Loucy (cell line): ENCODE results near the gene TBL1XR1.
A peak's percentile ranks its signal among the peaks of the same experiment; 100 is the strongest.

Source experiments
- H2AFZ ChIP-seq: fragments of 200-600 bp; sonication (generic); 2 replicates; pipeline ENCODE4 v1.6.0; 2016; ENCODE audit warnings: antibody characterized with exemption, mild to moderate bottlenecking, low read length, moderate library complexity
- H3F3A ChIP-seq: fragments of 200-600 bp; 2 replicates; pipeline ENCODE4 v1.6.0; 2016; ENCODE audit warnings: antibody characterized with exemption, low read depth, mild to moderate bottlenecking
- H3K27me3 ChIP-seq: fragments of 200-600 bp; sonication (generic); 2 replicates; pipeline ENCODE4 v1.6.1; 2014; ENCODE audit warnings: low read length, mild to moderate bottlenecking; ENCODE audit not compliant: insufficient read depth, poor library complexity, severe bottlenecking
- H3K36me3 ChIP-seq: fragments of 200-600 bp; sonication (generic); 2 replicates; pipeline ENCODE4 v1.6.1; 2016; ENCODE audit warnings: low read length; ENCODE audit not compliant: insufficient read depth
- H3K4me1 ChIP-seq: fragments of 200-600 bp; sonication (generic); 2 replicates; pipeline ENCODE4 v1.5.1; 2014; ENCODE audit warnings: low read length, mild to moderate bottlenecking; ENCODE audit not compliant: insufficient read depth, poor library complexity, severe bottlenecking
- H3K4me2 ChIP-seq: fragments of 200-600 bp; sonication (generic); 2 replicates; pipeline ENCODE4 v1.6.0; 2014; ENCODE audit warnings: antibody characterized with exemption, low read length, low read depth, mild to moderate bottlenecking; ENCODE audit not compliant: poor library complexity, severe bottlenecking
- H3K4me3 ChIP-seq: fragments of 200-600 bp; sonication (generic); 2 replicates; pipeline ENCODE4 v1.5.1; 2014; ENCODE audit warnings: low read length, mild to moderate bottlenecking, mixed read lengths; ENCODE audit not compliant: poor library complexity, severe bottlenecking
- H3K79me2 ChIP-seq: fragments of 200-600 bp; sonication (generic); 2 replicates; pipeline ENCODE4 v1.6.1; 2014; ENCODE audit warnings: low read length; ENCODE audit not compliant: insufficient read depth
- H3K9ac ChIP-seq: fragments of 200-600 bp; sonication (generic); 2 replicates; pipeline ENCODE4 v1.6.0; 2014; ENCODE audit warnings: mild to moderate bottlenecking, low read depth, low read length, moderate library complexity; ENCODE audit not compliant: poor library complexity, severe bottlenecking
- H3K9me2 ChIP-seq: fragments of 200-600 bp; sonication (generic); replicated peaks from 2 replicates; pipeline ENCODE4 v1.6.1; 2016; ENCODE audit warnings: low read depth, low read length, mixed read lengths
- H3K9me3 ChIP-seq: fragments of 200-600 bp; sonication (generic); 2 replicates; pipeline ENCODE4 v1.6.1; 2014; ENCODE audit warnings: mild to moderate bottlenecking, antibody characterized with exemption, low read length, low read depth; ENCODE audit not compliant: insufficient read depth
- H4K20me1 ChIP-seq: fragments of 200-600 bp; sonication (generic); 2 replicates; pipeline ENCODE4 v1.6.0; 2014; ENCODE audit warnings: antibody characterized with exemption, low read length, mild to moderate bottlenecking; ENCODE audit not compliant: insufficient read depth, poor library complexity, severe bottlenecking
- EZH2phosphoT487 ChIP-seq: fragments of 200-600 bp; IDR thresholded peaks from 2 replicates; pipeline ENCODE4 v1.6.1; 2018; ENCODE audit warnings: antibody characterized with exemption, mild to moderate bottlenecking, moderate library complexity, borderline replicate concordance
- TF ChIP-seq, protein P1 (sequence below): fragments of 200-600 bp; sonication (generic); conservative IDR thresholded peaks from 2 replicates; pipeline ENCODE4 v1.5.1; 2014; ENCODE audit warnings: mild to moderate bottlenecking, antibody characterized with exemption, low read length

The TBL1XR1 gene

GRCh38 chr3:176987901-176988650 is 209.2 kb downstream of the TBL1XR1 start:
- no peaks in the 10 kb centered on the region for H3K79me2 ChIP-seq
- no peaks in the 10 kb centered on the region for H3F3A ChIP-seq
- H4K20me1 ChIP-seq, result no peaks in the 10 kb centered on the region
- no peak for TF ChIP-seq EZH2phosphoT487
- TF ChIP-seq, protein P1, sequence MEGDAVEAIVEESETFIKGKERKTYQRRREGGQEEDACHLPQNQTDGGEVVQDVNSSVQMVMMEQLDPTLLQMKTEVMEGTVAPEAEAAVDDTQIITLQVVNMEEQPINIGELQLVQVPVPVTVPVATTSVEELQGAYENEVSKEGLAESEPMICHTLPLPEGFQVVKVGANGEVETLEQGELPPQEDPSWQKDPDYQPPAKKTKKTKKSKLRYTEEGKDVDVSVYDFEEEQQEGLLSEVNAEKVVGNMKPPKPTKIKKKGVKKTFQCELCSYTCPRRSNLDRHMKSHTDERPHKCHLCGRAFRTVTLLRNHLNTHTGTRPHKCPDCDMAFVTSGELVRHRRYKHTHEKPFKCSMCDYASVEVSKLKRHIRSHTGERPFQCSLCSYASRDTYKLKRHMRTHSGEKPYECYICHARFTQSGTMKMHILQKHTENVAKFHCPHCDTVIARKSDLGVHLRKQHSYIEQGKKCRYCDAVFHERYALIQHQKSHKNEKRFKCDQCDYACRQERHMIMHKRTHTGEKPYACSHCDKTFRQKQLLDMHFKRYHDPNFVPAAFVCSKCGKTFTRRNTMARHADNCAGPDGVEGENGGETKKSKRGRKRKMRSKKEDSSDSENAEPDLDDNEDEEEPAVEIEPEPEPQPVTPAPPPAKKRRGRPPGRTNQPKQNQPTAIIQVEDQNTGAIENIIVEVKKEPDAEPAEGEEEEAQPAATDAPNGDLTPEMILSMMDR, result no peak
- no peak overlapping the region for H3K4me2 ChIP-seq
- H3K4me1 ChIP-seq, result no peaks in the 10 kb centered on the region
- no peaks in the 10 kb centered on the region for H3K36me3 ChIP-seq
- H3K9me3 ChIP-seq, result no peaks in the 10 kb centered on the region
- H3K4me3 ChIP-seq, result no peak overlapping the region
- no peaks in the 10 kb centered on the region for H3K27me3 ChIP-seq
- no peak overlapping the region for H3K9ac ChIP-seq
- no peaks in the 10 kb centered on the region for H3K9me2 ChIP-seq
- no peak overlapping the region for H2AFZ ChIP-seq

GRCh38 chr3:176978441-176978840 is 218.8 kb downstream of the TBL1XR1 start:
- no peak overlapping the region for H3K4me2 ChIP-seq
- H3K9me2 ChIP-seq, result no peaks in the 10 kb centered on the region
- H4K20me1 ChIP-seq, result no peaks in the 10 kb centered on the region
- no peaks in the 10 kb centered on the region for H3K27me3 ChIP-seq
- H3K9ac ChIP-seq, result no peak overlapping the region
- H3K4me1 ChIP-seq, result peaks cover 8% of the 10 kb centered on the region
- no peaks in the 10 kb centered on the region for H3F3A ChIP-seq
- H3K9me3 ChIP-seq, result no peaks in the 10 kb centered on the region
- H3K36me3 ChIP-seq, result no peaks in the 10 kb centered on the region
- H3K79me2 ChIP-seq, result no peaks in the 10 kb centered on the region
- peak overlapping the region; percentile 68 for H2AFZ ChIP-seq
- no peak overlapping the region for H3K4me3 ChIP-seq
- no peak for TF ChIP-seq EZH2phosphoT487
- TF ChIP-seq, protein P1, result no peak

DNA sequence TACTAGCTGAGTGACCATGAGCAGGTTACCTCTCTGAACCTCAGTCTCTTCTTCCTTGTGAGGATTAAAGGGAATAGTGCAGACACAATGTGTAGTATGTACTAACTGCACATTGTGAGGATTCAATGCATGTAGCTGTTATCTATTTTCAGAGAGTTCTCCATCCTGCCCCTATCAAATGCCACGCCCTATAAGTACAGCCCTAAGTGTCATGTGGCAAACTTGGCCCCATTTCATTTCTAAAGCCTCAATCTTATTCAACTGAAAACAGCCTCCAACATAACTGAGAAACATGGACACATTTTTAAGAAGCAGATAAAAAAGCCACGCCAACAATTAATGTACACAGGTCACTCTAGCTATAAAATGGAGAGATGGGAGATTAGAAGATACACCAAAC is 220.0 kb downstream of the TBL1XR1 start:
- H3K27me3 ChIP-seq, result no peaks in the 10 kb centered on the region
- TF ChIP-seq EZH2phosphoT487, result no peak
- TF ChIP-seq, protein P1, result no peak
- no peak overlapping the region for H3K4me3 ChIP-seq
- H3F3A ChIP-seq, result no peaks in the 10 kb centered on the region
- H3K4me2 ChIP-seq, result no peak overlapping the region
- no peaks in the 10 kb centered on the region for H3K79me2 ChIP-seq
- no peaks in the 10 kb centered on the region for H4K20me1 ChIP-seq
- H3K4me1 ChIP-seq, result peaks cover 8% of the 10 kb centered on the region
- no peaks in the 10 kb centered on the region for H3K36me3 ChIP-seq
- no peaks in the 10 kb centered on the region for H3K9me3 ChIP-seq
- no peak overlapping the region for H3K9ac ChIP-seq
- H3K9me2 ChIP-seq, result no peaks in the 10 kb centered on the region
- no peak overlapping the region for H2AFZ ChIP-seq
